IMR-90 (cell line): ENCODE results near the gene SLC25A17. TPM values are rescaled to one million over a fixed set of nuclear protein-coding genes. Genes with fewer than 3 reads are reported as not detected.

Source experiments
- ATAC-seq: fragments of 200-7000 bp; cut with Tn5 transposase; 2 replicates; pipeline ENCODE4 v1.9.1; 2020; ENCODE audit warnings: low read depth, mild to moderate bottlenecking, moderate library complexity
- Bru-seq: library from RNA; stranded (reverse); fragments of 400-500 nt; gene quantifications from one replicate; lab custom pipeline; 2021; lab: Mats Ljungman, UMichigan
- BruChase-seq, 2 experiments: library from RNA; stranded (reverse); fragments of 400-500 nt; gene quantifications; one replicate each; lab custom pipeline; 2021; lab: Mats Ljungman, UMichigan
- BruUV-seq: library from RNA; stranded (reverse); fragments of 400-500 nt; replicated peaks from 2 replicates; lab custom pipeline; 2021; lab: Mats Ljungman, UMichigan
- CTCF ChIA-PET: fragments of 300-600 bp; formaldehyde crosslinking; extraction: SDS; loops from one replicate; lab custom pipeline; 2021; ENCODE audit warnings: antibody characterized with exemption; lab: Yijun Ruan, JAX
- POLR2A ChIA-PET: fragments of 300-600 bp; sonication (Branson Sonifier 250); formaldehyde crosslinking; loops from one replicate; lab custom pipeline; 2022; ENCODE audit warnings: antibody characterized with exemption; ENCODE audit not compliant: unreplicated experiment; lab: Charles Lee
- DNase-seq: peaks from one replicate; pipeline ENCODE4 v3.0.0; 2013
- H2AFZ ChIP-seq: replicated peaks from 2 replicates; pipeline ENCODE3; 2013; ENCODE audit warnings: low read length, mild to moderate bottlenecking; ENCODE audit not compliant: poor library complexity
- H2AK5ac ChIP-seq: 2 replicates; pipeline ENCODE4 v1.6.1; 2013; ENCODE audit warnings: low read depth, low read length, inconsistent platforms
- H2AK9ac ChIP-seq: replicated peaks from 2 replicates; pipeline ENCODE3; 2013; ENCODE audit warnings: mild to moderate bottlenecking, low read depth, low read length, moderate library complexity; ENCODE audit not compliant: poor library complexity
- H2BK120ac ChIP-seq: 2 replicates; pipeline ENCODE4 v1.6.1; 2013; ENCODE audit warnings: low read depth, low read length, inconsistent platforms
- H2BK15ac ChIP-seq: 3 replicates; pipeline ENCODE4 v1.6.1; 2013; ENCODE audit warnings: low read depth, low read length, inconsistent platforms
- H2BK20ac ChIP-seq: 2 replicates; pipeline ENCODE4 v1.6.1; 2013; ENCODE audit warnings: low read depth, mild to moderate bottlenecking, inconsistent platforms, low read length, moderate library complexity
- H2BK5ac ChIP-seq: 2 replicates; pipeline ENCODE4 v1.6.1; 2013; ENCODE audit warnings: mild to moderate bottlenecking, low read depth, low read length, inconsistent platforms; ENCODE audit not compliant: poor library complexity, severe bottlenecking
- H3K14ac ChIP-seq: replicated peaks from 2 replicates; pipeline ENCODE4 v1.6.1; 2013; ENCODE audit warnings: low read depth, low read length, inconsistent platforms
- H3K18ac ChIP-seq: 2 replicates; pipeline ENCODE4 v1.6.1; 2013; ENCODE audit warnings: low read depth, low read length, control low read depth
- H3K23ac ChIP-seq: 2 replicates; pipeline ENCODE4 v1.6.1; 2013; ENCODE audit warnings: low read depth, low read length, inconsistent platforms
- H3K27ac ChIP-seq: 2 replicates; pipeline ENCODE4 v1.5.1; 2013; ENCODE audit warnings: mild to moderate bottlenecking, control low read depth, low read length; ENCODE audit not compliant: insufficient read depth
- H3K27me3 ChIP-seq: 2 replicates; pipeline ENCODE4 v1.6.1; 2013; ENCODE audit warnings: low read length; ENCODE audit not compliant: control insufficient read depth, insufficient read depth
- H3K36me3 ChIP-seq: 2 replicates; pipeline ENCODE4 v1.6.1; 2013; ENCODE audit warnings: low read length, mixed read lengths; ENCODE audit not compliant: control insufficient read depth, insufficient read depth
- H3K4ac ChIP-seq: 2 replicates; pipeline ENCODE4 v1.6.1; 2013; ENCODE audit warnings: low read depth, low read length, inconsistent platforms
- H3K4me1 ChIP-seq: 2 replicates; pipeline ENCODE4 v1.6.1; 2013; ENCODE audit warnings: low read length, mixed read lengths; ENCODE audit not compliant: control insufficient read depth, insufficient read depth
- H3K4me2 ChIP-seq: 2 replicates; pipeline ENCODE4 v1.6.1; 2013; ENCODE audit warnings: low read depth, mild to moderate bottlenecking, control low read depth, low read length, moderate library complexity
- H3K4me3 ChIP-seq: 2 replicates; pipeline ENCODE4 v1.5.1; 2013; ENCODE audit warnings: low read depth, mild to moderate bottlenecking, control low read depth, low read length, moderate library complexity; ENCODE audit not compliant: insufficient read depth
- H3K56ac ChIP-seq: 2 replicates; pipeline ENCODE4 v1.6.1; 2013; ENCODE audit warnings: low read length, inconsistent platforms; ENCODE audit not compliant: insufficient read depth; ENCODE audit errors: extremely low read depth
- H3K79me1 ChIP-seq, 2 experiments: 2 replicates each; pipeline ENCODE4 v1.6.1; 2013; ENCODE audit warnings: low read length in 2 of 2, inconsistent platforms in 1 of 2, low read depth in 1 of 2
- H3K9ac ChIP-seq: 2 replicates; pipeline ENCODE4 v1.6.1; 2013; ENCODE audit warnings: low read depth, low read length, control low read depth
- H3K9me1 ChIP-seq: 2 replicates; pipeline ENCODE4 v1.6.1; 2013; ENCODE audit warnings: low read length, inconsistent platforms; ENCODE audit not compliant: insufficient read depth
- H3K9me3 ChIP-seq: 2 replicates; pipeline ENCODE4 v1.6.1; 2013; ENCODE audit warnings: low read length; ENCODE audit not compliant: control insufficient read depth, insufficient read depth
- H4K20me1 ChIP-seq: 2 replicates; pipeline ENCODE4 v1.6.1; 2013; ENCODE audit warnings: low read length, inconsistent platforms; ENCODE audit not compliant: insufficient read depth
- H4K5ac ChIP-seq: 2 replicates; pipeline ENCODE4 v1.6.1; 2013; ENCODE audit warnings: mild to moderate bottlenecking, low read depth, low read length, control low read depth
- H4K8ac ChIP-seq, 2 experiments: 2 replicates each; pipeline ENCODE4 v1.6.1; 2013; ENCODE audit warnings: low read depth in 2 of 2, low read length in 2 of 2, control low read depth in 1 of 2, inconsistent platforms in 1 of 2
- H4K91ac ChIP-seq: 2 replicates; pipeline ENCODE4 v1.6.1; 2013; ENCODE audit warnings: low read depth, low read length, inconsistent platforms; ENCODE audit not compliant: insufficient read depth
- BHLHE40 ChIP-seq: fragments of 150-350 bp; IDR thresholded peaks from 2 replicates; pipeline ENCODE4 v1.6.1; 2016; ENCODE audit warnings: mild to moderate bottlenecking, low read depth, low read length
- CEBPB ChIP-seq: IDR thresholded peaks from 2 replicates; pipeline ENCODE4 v1.6.1; 2012; ENCODE audit warnings: low read depth, low read length, improper control_type of control experiment
- CHD1 ChIP-seq: IDR thresholded peaks from 2 replicates; pipeline ENCODE4 v1.6.1; 2012; ENCODE audit warnings: low read depth, low read length, improper control_type of control experiment
- MAFK ChIP-seq: IDR thresholded peaks from 2 replicates; pipeline ENCODE4 v1.6.1; 2012; ENCODE audit warnings: low read depth, low read length, improper control_type of control experiment
- MAZ ChIP-seq: IDR thresholded peaks from 2 replicates; pipeline ENCODE4 v1.6.1; 2012; ENCODE audit warnings: low read depth, mild to moderate bottlenecking, low read length, improper control_type of control experiment, moderate library complexity, borderline replicate concordance
- MXI1 ChIP-seq: IDR thresholded peaks from 2 replicates; pipeline ENCODE4 v1.6.1; 2012; ENCODE audit warnings: low read depth, mild to moderate bottlenecking, low read length, moderate library complexity, borderline replicate concordance
- POLR2A ChIP-seq: IDR thresholded peaks from 2 replicates; pipeline ENCODE4 v1.6.1; 2012; ENCODE audit warnings: mild to moderate bottlenecking, low read depth, low read length
- RAD21 ChIP-seq: IDR thresholded peaks from 2 replicates; pipeline ENCODE4 v1.6.1; 2012; ENCODE audit warnings: low read length, improper control_type of control experiment
- RCOR1 ChIP-seq: IDR thresholded peaks from 2 replicates; pipeline ENCODE4 v1.6.1; 2012; ENCODE audit warnings: mild to moderate bottlenecking, low read length, improper control_type of control experiment; ENCODE audit not compliant: insufficient replicate concordance
- SMC3 ChIP-seq: fragments of 150-350 bp; IDR thresholded peaks from 2 replicates; pipeline ENCODE4 v1.6.1; 2016; ENCODE audit warnings: low read depth, mild to moderate bottlenecking, antibody characterized with exemption, low read length, moderate library complexity
- WGBS, 2 experiments: methylation state at CpG; one replicate each; pipeline versions ENCODE4 v1.1.5 to v1.1.7; 2013; ENCODE audit warnings: missing lambda C conversion rate in 2 of 2; ENCODE audit not compliant: insufficient read length in 1 of 2; ENCODE audit errors: extremely low coverage in 2 of 2; 5-methylcytosine and 5-hydroxymethylcytosine counted together
- dilution Hi-C: fragments of 300-500 bp; cut with HindIII; formaldehyde crosslinking; loops from one replicate; pipeline ENCODE4 v1.14.3; 2018; ENCODE audit warnings: low sequenced_read_pairs; ENCODE audit not compliant: unreplicated experiment
- in situ Hi-C: fragments of 300-500 bp; cut with MboI; formaldehyde crosslinking; loops from 3 replicates; pipeline ENCODE4 v1.14.3; 2019; ENCODE audit warnings: low sequenced_read_pairs, inconsistent platforms, mixed read lengths
- intact Hi-C: fragments of 100-400 bp; cut with micrococcal nuclease; formaldehyde crosslinking; loops from 2 replicates; pipeline ENCODE4 v1.10.0; 2022
- long read RNA-seq: library from polyadenylated mRNA; unstranded; transcript quantifications from one replicate; pipeline ENCODE4 v2.0.0, GENCODE V29; 2021; ENCODE audit not compliant: unreplicated experiment
- polyA plus RNA-seq, 3 experiments: library from polyadenylated mRNA; depleted of rRNA; stranded (reverse); fragments of >200 nt; gene quantifications; 2 replicates each; pipeline ENCODE4 v1.2.3, GENCODE V29; 2012; ENCODE audit warnings: low replicate concordance in 1 of 3
- total RNA-seq: library from RNA; depleted of rRNA; stranded (reverse); fragments of >200 nt; gene quantifications from 2 replicates; pipeline ENCODE4 v1.2.3, GENCODE V29; 2012; rRNA removed
- TF ChIP-seq, protein P1 (sequence below): fragments of 150-350 bp; IDR thresholded peaks from 2 replicates; pipeline ENCODE4 v1.6.1; 2016; ENCODE audit warnings: low read depth, mild to moderate bottlenecking, low read length, moderate library complexity, borderline replicate concordance

Gene SLC25A17, protein sequence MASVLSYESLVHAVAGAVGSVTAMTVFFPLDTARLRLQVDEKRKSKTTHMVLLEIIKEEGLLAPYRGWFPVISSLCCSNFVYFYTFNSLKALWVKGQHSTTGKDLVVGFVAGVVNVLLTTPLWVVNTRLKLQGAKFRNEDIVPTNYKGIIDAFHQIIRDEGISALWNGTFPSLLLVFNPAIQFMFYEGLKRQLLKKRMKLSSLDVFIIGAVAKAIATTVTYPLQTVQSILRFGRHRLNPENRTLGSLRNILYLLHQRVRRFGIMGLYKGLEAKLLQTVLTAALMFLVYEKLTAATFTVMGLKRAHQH
- total RNA-seq, result 31.7 and 36.0 TPM in 2 replicates
- polyA plus RNA-seq (2012; rRNA removed), result 15.2 and 19.6 TPM in 2 replicates
- polyA plus RNA-seq (2012; cell fraction: cytosol; rRNA removed), result 7.3 and 8.4 TPM in 2 replicates
- polyA plus RNA-seq (2012; cell fraction: nucleus; rRNA removed; ENCODE audit: low replicate concordance), result 4.1 and 21.8 TPM in 2 replicates
- Bru-seq, nascent RNA, result percentile 70 among the genes with signal in this experiment
- percentile 84 among the genes with signal in this experiment for BruChase-seq, experiment 1, labeled RNA remaining after a 6-hour chase
- BruChase-seq, experiment 2, labeled RNA remaining after a 2-hour chase, result percentile 80 among the genes with signal in this experiment
- long read RNA-seq, transcript SLC25A17-210 (9 exons, 2,262 nt), result major isoform, 16 of 19 reads
- long read RNA-seq, partial matches to known transcripts, result 0 of 19 reads
- long read RNA-seq, other reads (novel, unspliced or antisense), result 3 of 19 reads

GRCh38 chr22:40818747-40819598 lies at the start of gene SLC25A17:
TSS of gene SLC25A17 (minus strand) at chr22:40819346. CDS start at chr22:40819248, 98 bp downstream.
- peak within 1 kb of the TSS; percentile 92 for H3K4ac ChIP-seq
- H2BK15ac ChIP-seq, result no peak within 1 kb of the TSS
- BruUV-seq, result no TSS peak
- H2AFZ ChIP-seq, result peak within 1 kb of the TSS; percentile 100
- no peak within 1 kb of the TSS for H2BK20ac ChIP-seq
- no peaks in the 10 kb centered on the region for H3K27me3 ChIP-seq
- H3K4me2 ChIP-seq, result peak within 1 kb of the TSS; percentile 97
- H3K36me3 ChIP-seq, result no peaks in the 10 kb centered on the region
- dilution Hi-C loops, result no loop called here
- POLR2A ChIA-PET, result interaction anchor here (0.6 to 1.0 kb wide), 3 partner anchors 10 to 600 kb away, joined by 3 to 5 read pairs (median 3); no protein-coding TSS in a partner anchor
- H2BK5ac ChIP-seq, result peak within 1 kb of the TSS; percentile 79
- intact Hi-C loops, result loop anchor here (2.0 kb wide), 1 partner anchor 136 kb away; no protein-coding TSS in a partner anchor
- DNase-seq, result peak; percentile 69
- H3K4me1 ChIP-seq, result no peaks in the 10 kb centered on the region
- peak; percentile 97 for ATAC-seq
- peaks cover 9% of the 10 kb centered on the region for H3K9me1 ChIP-seq
- H3K56ac ChIP-seq, result peak within 1 kb of the TSS; percentile 55
- in situ Hi-C loops, result no loop called here
- H3K27ac ChIP-seq, result peak within 1 kb of the TSS; percentile 74
- 0% methylated on average over 14 of the region's 61 CpGs; no CpG with 5 or more reads in 1 of the 2 experiments for WGBS, 2 experiments
- peak within 1 kb of the TSS; percentile 90 for H3K4me3 ChIP-seq
- peak within 1 kb of the TSS; percentile 74 for H2BK120ac ChIP-seq
- H3K9me3 ChIP-seq, result no peaks in the 10 kb centered on the region
- H4K20me1 ChIP-seq, result no peaks in the 10 kb centered on the region; the same call in 1 of the 2 replicates
- H4K91ac ChIP-seq, result peak within 1 kb of the TSS; percentile 87
- H2AK9ac ChIP-seq, result peak within 1 kb of the TSS; percentile 98
- H4K5ac ChIP-seq, result peak within 1 kb of the TSS; percentile 63
- peak within 1 kb of the TSS; percentile 65 to 98 for H4K8ac ChIP-seq
- H2AK5ac ChIP-seq, result peak within 1 kb of the TSS; percentile 88
- CTCF ChIA-PET, result interaction anchor here (0.6 to 1.3 kb wide), 5 partner anchors 9 to 279 kb away, joined by 3 to 6 read pairs (median 5); no protein-coding TSS in a partner anchor
- H3K23ac ChIP-seq, result peak within 1 kb of the TSS; percentile 99
- peaks cover 31 to 38% of the 10 kb centered on the region in 2 experiments for H3K79me1 ChIP-seq
- peak within 1 kb of the TSS; percentile 71 for H3K9ac ChIP-seq
- peak within 1 kb of the TSS; percentile 92 for H3K14ac ChIP-seq
- H3K18ac ChIP-seq, result peak within 1 kb of the TSS; percentile 26
- TF ChIP-seq, protein P1, sequence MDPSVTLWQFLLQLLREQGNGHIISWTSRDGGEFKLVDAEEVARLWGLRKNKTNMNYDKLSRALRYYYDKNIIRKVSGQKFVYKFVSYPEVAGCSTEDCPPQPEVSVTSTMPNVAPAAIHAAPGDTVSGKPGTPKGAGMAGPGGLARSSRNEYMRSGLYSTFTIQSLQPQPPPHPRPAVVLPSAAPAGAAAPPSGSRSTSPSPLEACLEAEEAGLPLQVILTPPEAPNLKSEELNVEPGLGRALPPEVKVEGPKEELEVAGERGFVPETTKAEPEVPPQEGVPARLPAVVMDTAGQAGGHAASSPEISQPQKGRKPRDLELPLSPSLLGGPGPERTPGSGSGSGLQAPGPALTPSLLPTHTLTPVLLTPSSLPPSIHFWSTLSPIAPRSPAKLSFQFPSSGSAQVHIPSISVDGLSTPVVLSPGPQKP, result no peak
- TF ChIP-seq CHD1 (no peak), RAD21 (peak; percentile 16; the same call in 1 of the 2 replicates), RCOR1 (no peak), BHLHE40 (peak; percentile 85), SMC3 (0 out of 2 replicates have a peak, but pooled peaks have one; percentile 4), MAZ (no peak; the same call in 1 of the 2 replicates), MAFK (no peak), CEBPB (no peak), POLR2A (peak; percentile 65), MXI1 (peak; percentile 90)
